Mesenchymal stem cell (in vitro differentiated cells and primary cell): Measurements from ENCODE around the gene HS3ST2.

ENCODE experiments used
- DNase-seq: peaks from one replicate; pipeline ENCODE4 v3.0.0-alpha.2; 2013
- H2AFZ ChIP-seq: one replicate; pipeline ENCODE4 v1.6.1; 2013; ENCODE audit warnings: low read depth, mild to moderate bottlenecking, control low read depth, inconsistent platforms, low read length, moderate library complexity
- H2AK5ac ChIP-seq: 2 replicates; pipeline ENCODE4 v1.6.1; 2013; ENCODE audit warnings: low read length, moderate library complexity, mild to moderate bottlenecking, inconsistent platforms; ENCODE audit not compliant: severe bottlenecking
- H2BK120ac ChIP-seq: one replicate; pipeline ENCODE4 v1.6.1; 2013; ENCODE audit warnings: low read depth, mild to moderate bottlenecking, inconsistent platforms, low read length, moderate library complexity
- H2BK12ac ChIP-seq, 2 experiments: one replicate each; pipeline ENCODE4 v1.6.1; 2013; ENCODE audit warnings: inconsistent platforms in 2 of 2, low read length in 2 of 2, mild to moderate bottlenecking in 2 of 2, moderate library complexity in 2 of 2, control low read depth in 1 of 2
- H2BK15ac ChIP-seq: one replicate; pipeline ENCODE4 v1.6.1; 2013; ENCODE audit warnings: mild to moderate bottlenecking, low read depth, inconsistent platforms; ENCODE audit not compliant: poor library complexity, severe bottlenecking
- H2BK5ac ChIP-seq: 2 replicates; pipeline ENCODE4 v1.6.1; 2013; ENCODE audit warnings: low read depth, mild to moderate bottlenecking, low read length, control low read depth, inconsistent platforms; ENCODE audit not compliant: poor library complexity, severe bottlenecking
- H3K14ac ChIP-seq, 2 experiments: one replicate each; pipeline ENCODE4 v1.6.1; 2013; ENCODE audit warnings: inconsistent platforms in 2 of 2, low read length in 2 of 2, control low read depth in 1 of 2, mild to moderate bottlenecking in 1 of 2, moderate library complexity in 1 of 2
- H3K18ac ChIP-seq, 2 experiments: one replicate each; pipeline ENCODE4 v1.6.1; 2013; ENCODE audit warnings: inconsistent platforms in 2 of 2, low read length in 2 of 2, control low read depth in 1 of 2, low read depth in 1 of 2, mild to moderate bottlenecking in 1 of 2
- H3K23ac ChIP-seq, 2 experiments: one replicate each; pipeline ENCODE4 v1.6.1; 2013; ENCODE audit warnings: inconsistent platforms in 2 of 2, low read length in 2 of 2, mild to moderate bottlenecking in 2 of 2, moderate library complexity in 2 of 2, control low read depth in 1 of 2
- H3K27ac ChIP-seq: 2 replicates; pipeline ENCODE4 v1.5.1; 2013; ENCODE audit warnings: mild to moderate bottlenecking, moderate library complexity, low read length, control low read depth, inconsistent platforms; ENCODE audit not compliant: poor library complexity, severe bottlenecking
- H3K27me3 ChIP-seq, 2 experiments: 2 replicates each; pipeline versions ENCODE4 v1.6.1 to v1.7.0; 2013; ENCODE audit warnings: low read length in 2 of 2, mild to moderate bottlenecking in 2 of 2, moderate library complexity in 2 of 2, control low read depth in 1 of 2, inconsistent platforms in 1 of 2; ENCODE audit not compliant: control insufficient read depth in 1 of 2, insufficient read depth in 1 of 2
- H3K36me3 ChIP-seq, 2 experiments: 2 replicates each; pipeline versions ENCODE4 v1.6.1 to v1.7.0; 2013; ENCODE audit warnings: low read length in 2 of 2, control low read depth in 1 of 2, inconsistent platforms in 1 of 2, low read depth in 1 of 2, mild to moderate bottlenecking in 1 of 2; ENCODE audit not compliant: insufficient read depth in 2 of 2, control insufficient read depth in 1 of 2
- H3K4ac ChIP-seq, 2 experiments: one replicate each; pipeline ENCODE4 v1.6.1; 2013; ENCODE audit warnings: inconsistent platforms in 2 of 2, low read length in 2 of 2, mild to moderate bottlenecking in 2 of 2, moderate library complexity in 2 of 2, control low read depth in 1 of 2, low read depth in 1 of 2
- H3K4me1 ChIP-seq: 2 replicates; pipeline ENCODE4 v1.6.1; 2013; ENCODE audit warnings: low read depth, low read length, control low read depth; ENCODE audit not compliant: control insufficient read depth, insufficient read depth
- H3K4me2 ChIP-seq: 2 replicates; pipeline ENCODE4 v1.6.1; 2013; ENCODE audit warnings: low read length, mild to moderate bottlenecking, inconsistent platforms; ENCODE audit not compliant: poor library complexity, severe bottlenecking
- H3K4me3 ChIP-seq, 2 experiments: 2 replicates each; pipeline versions ENCODE4 v1.5.1 to v1.7.0; 2013; ENCODE audit warnings: low read length in 2 of 2, mild to moderate bottlenecking in 2 of 2, control low read depth in 1 of 2, low read depth in 1 of 2; ENCODE audit not compliant: insufficient read depth in 1 of 2
- H3K79me1 ChIP-seq: replicated peaks from 2 replicates; pipeline ENCODE4 v1.6.1; 2013; ENCODE audit warnings: mild to moderate bottlenecking, control low read depth, low read length, inconsistent platforms; ENCODE audit not compliant: poor library complexity, severe bottlenecking
- H3K9ac ChIP-seq: 2 replicates; pipeline ENCODE4 v1.7.0; 2013; ENCODE audit warnings: mild to moderate bottlenecking, low read length, moderate library complexity
- H3K9me3 ChIP-seq: 2 replicates; pipeline ENCODE4 v1.7.0; 2013; ENCODE audit warnings: mild to moderate bottlenecking, low read length; ENCODE audit not compliant: control insufficient read depth
- H4K8ac ChIP-seq: one replicate; pipeline ENCODE4 v1.6.1; 2013; ENCODE audit warnings: inconsistent platforms, mild to moderate bottlenecking, low read length, moderate library complexity
- H4K91ac ChIP-seq: one replicate; pipeline ENCODE4 v1.6.1; 2013; ENCODE audit warnings: mild to moderate bottlenecking, low read length, inconsistent platforms
- WGBS: methylation state at CpG from one replicate; pipeline ENCODE4 v1.1.7; 2013; ENCODE audit warnings: mixed read lengths; 5-methylcytosine and 5-hydroxymethylcytosine counted together

Gene HS3ST2

GRCh38 chr16:22784690-22785214 is 29.2 kb upstream of the HS3ST2 start:
- Histone ChIP-seq H3K79me1 (no peaks in the 10 kb centered on the region), H3K9ac (no peak overlapping the region), H3K4me3 (no peak overlapping the region), H2AFZ (no peak overlapping the region), H2BK120ac (no peak overlapping the region), H3K4me1 (no peaks in the 10 kb centered on the region), H2BK12ac (no peak overlapping the region), H3K4me2 (no peak overlapping the region), H3K18ac (no peak overlapping the region), H3K9me3 (no peaks in the 10 kb centered on the region), H2AK5ac (no peak overlapping the region), H3K27me3 (peaks cover 0 to 4% of the 10 kb centered on the region in 2 experiments), H2BK15ac (no peak overlapping the region), H4K8ac (no peak overlapping the region), H4K91ac (no peak overlapping the region), H2BK5ac (no peak overlapping the region), H3K14ac (no peak overlapping the region), H3K36me3 (no peaks in the 10 kb centered on the region), H3K27ac (no peak overlapping the region), H3K4ac (no peak overlapping the region), H3K23ac (no peak overlapping the region)
- WGBS = 76% methylated on average over 5 of the region's 6 CpGs
- no peak for DNase-seq

- no peak overlapping the region for H3K23ac ChIP-seq
- H2AFZ ChIP-seq = no peak overlapping the region
- no peak overlapping the region for H2BK5ac ChIP-seq
- no peak overlapping the region for H2BK12ac ChIP-seq
- H3K18ac ChIP-seq = no peak overlapping the region
- no peak overlapping the region for H3K4ac ChIP-seq
- WGBS = 56% methylated on average over 5 of the region's 5 CpGs
- H3K4me3 ChIP-seq = no peak overlapping the region
- H3K79me1 ChIP-seq = no peaks in the 10 kb centered on the region
- H4K91ac ChIP-seq = no peak overlapping the region
- H3K9ac ChIP-seq = no peak overlapping the region
- no peak for DNase-seq
- H2BK15ac ChIP-seq = no peak overlapping the region
- no peak overlapping the region for H3K4me2 ChIP-seq
- H3K9me3 ChIP-seq = no peaks in the 10 kb centered on the region
- no peaks in the 10 kb centered on the region for H3K36me3 ChIP-seq
- no peaks in the 10 kb centered on the region for H3K4me1 ChIP-seq
- H3K14ac ChIP-seq = no peak overlapping the region
- no peak overlapping the region for H2AK5ac ChIP-seq
- no peak overlapping the region for H3K27ac ChIP-seq
- no peak overlapping the region for H4K8ac ChIP-seq
- H3K27me3 ChIP-seq = peaks cover 0 to 4% of the 10 kb centered on the region in 2 experiments
- no peak overlapping the region for H2BK120ac ChIP-seq
Observed at GRCh38 chr16:22785552-22785951, 28.4 kb upstream of the HS3ST2 start.

- Histone ChIP-seq H3K27me3 (peaks cover 0 to 4% of the 10 kb centered on the region in 2 experiments), H2AK5ac (no peak overlapping the region), H3K9me3 (no peaks in the 10 kb centered on the region), H3K4me1 (no peaks in the 10 kb centered on the region), H3K27ac (no peak overlapping the region), H3K14ac (no peak overlapping the region), H3K36me3 (no peaks in the 10 kb centered on the region), H3K79me1 (no peaks in the 10 kb centered on the region), H3K9ac (no peak overlapping the region), H3K4me2 (no peak overlapping the region), H3K4me3 (no peak overlapping the region), H2BK12ac (no peak overlapping the region), H2BK5ac (no peak overlapping the region), H4K8ac (no peak overlapping the region), H3K23ac (no peak overlapping the region), H4K91ac (no peak overlapping the region), H3K4ac (no peak overlapping the region), H2AFZ (no peak overlapping the region), H2BK120ac (no peak overlapping the region), H2BK15ac (no peak overlapping the region), H3K18ac (no peak overlapping the region)
- 97% methylated on average over 2 of the region's 2 CpGs for WGBS
- DNase-seq = no peak
Observed at GRCh38 chr16:22786284-22786683, 27.7 kb upstream of the HS3ST2 start.

- no peak for DNase-seq
- Histone ChIP-seq H3K36me3 (no peaks in the 10 kb centered on the region), H2BK5ac (no peak overlapping the region), H3K18ac (no peak overlapping the region), H3K14ac (no peak overlapping the region), H3K27ac (no peak overlapping the region), H3K79me1 (no peaks in the 10 kb centered on the region), H2BK12ac (no peak overlapping the region), H2BK15ac (no peak overlapping the region), H2BK120ac (no peak overlapping the region), H3K4ac (no peak overlapping the region), H4K8ac (no peak overlapping the region), H2AFZ (no peak overlapping the region), H3K4me3 (no peak overlapping the region), H3K23ac (no peak overlapping the region), H3K4me2 (no peak overlapping the region), H3K9me3 (no peaks in the 10 kb centered on the region), H3K27me3 (peaks cover 0 to 3% of the 10 kb centered on the region in 2 experiments), H3K4me1 (no peaks in the 10 kb centered on the region), H2AK5ac (no peak overlapping the region), H4K91ac (no peak overlapping the region), H3K9ac (no peak overlapping the region)
- 72% methylated on average over 2 of the region's 4 CpGs for WGBS
Observed at GRCh38 chr16:22786691-22787090, 27.3 kb upstream of the HS3ST2 start.
